ENCODE measurements around the gene RAPGEF2.
"Not testable (repeated sequence)": the region's sequence is repeated elsewhere in the genome, so short reads cannot be mapped to it uniquely, and the experiment has no call there.

RAPGEF2 gene

DNA sequence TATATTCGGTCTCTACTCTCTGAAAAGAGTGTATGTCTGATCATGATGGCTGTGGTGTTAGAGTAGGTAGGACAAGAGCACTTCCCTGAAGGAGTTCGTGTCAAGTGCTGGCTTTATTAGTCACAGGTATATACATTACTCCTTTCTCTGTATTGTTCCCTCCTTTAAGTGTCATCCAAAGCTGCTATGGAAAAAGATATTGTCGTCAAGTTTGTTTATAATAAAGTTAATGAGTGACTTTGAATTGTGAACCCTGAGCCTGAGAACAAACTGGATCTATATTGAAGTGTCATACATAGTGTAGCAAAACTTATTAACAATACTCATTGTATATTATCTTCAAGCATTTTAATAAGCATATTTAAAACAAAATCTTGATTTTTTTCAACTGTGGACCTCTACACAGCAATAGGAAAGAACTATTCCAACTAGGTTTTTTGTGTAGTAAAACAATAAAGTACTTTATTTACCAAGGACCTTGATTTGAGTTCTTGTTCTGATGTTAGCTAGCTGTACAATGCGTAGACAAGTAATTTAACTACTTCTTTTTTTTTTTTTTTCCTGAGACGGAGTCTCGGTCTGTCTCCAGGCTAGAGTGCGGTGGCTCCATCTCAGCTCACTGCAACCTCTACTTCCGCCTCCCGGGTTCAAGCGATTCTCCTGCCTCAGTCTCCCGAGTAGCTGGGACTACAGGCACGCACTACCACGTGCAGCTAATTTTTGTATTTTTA, 177.7 kb downstream of the RAPGEF2 start:
- DNase-seq (ENCODE audit: low spot score), result no peak

DNA sequence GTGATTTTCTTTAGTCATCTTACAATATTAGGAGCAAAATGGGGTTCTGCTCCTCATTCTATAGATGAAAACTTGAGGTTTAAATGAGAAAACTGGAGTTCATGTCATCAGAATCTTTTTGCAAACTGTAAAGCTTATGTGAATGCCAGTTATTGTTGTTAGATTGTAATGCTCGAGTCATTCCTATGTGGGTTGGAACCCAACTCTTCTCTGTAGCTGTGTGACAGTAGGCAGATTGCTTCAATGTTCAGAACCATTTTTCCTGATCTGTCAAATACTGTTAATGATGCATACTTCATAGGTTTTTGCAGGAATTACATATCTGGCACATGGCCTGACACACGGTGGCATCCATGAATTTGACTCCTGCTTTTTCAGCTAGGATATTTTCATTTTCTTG, 178.9 kb downstream of the RAPGEF2 start:
- peak; percentile 12 for DNase-seq (ENCODE audit: low spot score)

DNA sequence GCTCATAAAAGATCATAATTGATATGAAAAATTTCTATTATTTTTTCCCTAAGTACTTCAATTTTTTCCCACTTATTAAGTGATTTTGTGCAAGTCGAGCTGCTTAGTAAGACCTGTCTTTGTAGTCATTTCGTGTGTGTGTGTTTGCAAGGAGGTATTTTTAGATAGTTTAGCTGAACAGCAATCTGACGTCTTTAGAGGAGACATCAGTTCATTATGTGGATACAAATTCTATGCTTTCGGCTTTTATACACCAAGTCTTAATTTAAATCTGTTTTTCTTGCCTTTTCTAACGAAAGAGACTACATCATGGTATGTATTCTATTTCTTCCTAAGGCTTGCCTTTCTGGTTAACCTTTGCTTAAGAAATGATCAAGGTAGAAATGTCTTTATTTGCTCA, 179.4 kb downstream of the RAPGEF2 start:
- DNase-seq (ENCODE audit: low spot score), result no peak

DNA sequence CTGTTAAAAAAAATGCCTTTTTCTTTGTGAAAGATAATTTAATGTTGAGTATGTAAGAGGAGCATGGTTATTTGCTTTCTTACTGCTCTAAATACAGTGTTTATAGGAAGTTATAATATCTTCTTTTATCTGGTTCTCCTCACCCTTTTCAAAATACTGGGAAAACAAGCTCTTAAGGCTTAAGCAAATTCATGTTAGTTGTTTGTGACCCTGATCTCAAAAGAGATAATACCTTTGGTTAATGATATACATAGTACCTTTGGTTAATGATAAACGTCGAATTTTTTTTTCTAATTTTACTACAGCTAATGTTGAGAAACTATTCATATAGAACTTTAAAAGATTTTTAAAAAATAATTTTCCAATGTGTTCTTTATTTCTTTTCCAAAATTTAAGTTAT, 180.1 kb downstream of the RAPGEF2 start:
- DNase-seq (ENCODE audit: low spot score), result no peak

DNA sequence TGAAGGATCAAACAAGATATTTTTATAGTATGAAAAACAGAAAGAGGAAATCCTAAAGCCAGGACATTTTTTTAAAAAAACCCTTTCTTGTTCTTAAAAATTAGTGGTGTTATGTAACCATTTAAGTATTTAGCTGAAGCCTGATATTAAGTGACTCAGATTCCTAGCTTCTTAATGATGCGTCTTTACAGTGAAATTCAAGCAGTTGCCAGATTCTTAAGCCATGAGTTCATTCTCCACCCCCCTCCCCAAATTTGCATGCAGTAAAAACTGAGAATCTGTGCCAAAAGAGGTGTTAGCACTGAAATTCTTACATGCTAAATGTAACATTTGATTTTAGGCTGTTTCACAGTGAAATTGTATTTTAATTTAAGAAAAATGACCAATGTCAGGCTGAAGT, 180.8 kb downstream of the RAPGEF2 start:
- DNase-seq (ENCODE audit: low spot score), result peak; percentile 70

DNA sequence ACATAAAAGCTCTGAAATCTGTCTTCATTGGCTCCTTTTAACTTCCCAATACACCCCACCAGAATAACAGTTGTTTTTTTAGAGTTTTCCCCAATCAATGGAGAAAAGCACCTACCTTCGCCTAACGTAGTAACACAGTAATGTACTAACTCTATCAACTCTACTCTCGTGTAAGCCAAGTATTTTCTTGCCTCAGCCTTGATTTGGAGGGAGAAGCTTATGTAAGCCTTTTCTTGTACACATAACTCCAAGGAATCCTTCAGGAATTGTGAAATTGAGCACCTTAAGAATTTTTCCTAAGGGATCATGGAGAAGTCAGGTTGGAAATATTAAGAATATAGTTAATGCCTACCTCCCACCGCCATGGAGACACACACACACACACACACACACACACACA, 181.2 kb downstream of the RAPGEF2 start:
- peak; percentile 10 for DNase-seq (ENCODE audit: low spot score)

DNA sequence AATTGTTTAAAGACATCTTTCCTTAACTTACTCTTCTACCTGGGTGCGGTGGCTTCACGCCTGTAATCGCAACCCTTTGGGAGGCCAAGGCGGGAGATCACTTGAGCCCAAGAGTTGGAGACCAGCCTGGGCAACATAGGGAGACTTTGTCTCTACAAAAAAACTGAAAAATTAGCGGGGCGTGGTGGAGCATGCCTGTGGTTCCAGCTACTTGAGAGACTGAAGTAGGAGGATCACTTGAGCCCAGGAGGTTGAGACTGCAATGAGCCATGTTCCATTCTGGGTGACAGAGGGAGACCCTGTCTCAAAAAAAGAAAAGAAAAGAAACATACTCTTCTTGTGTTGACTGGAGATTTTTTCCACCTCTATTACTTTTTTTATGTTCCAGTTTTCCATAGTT, 181.9 kb downstream of the RAPGEF2 start:
- no peak for DNase-seq (ENCODE audit: low spot score)

DNA sequence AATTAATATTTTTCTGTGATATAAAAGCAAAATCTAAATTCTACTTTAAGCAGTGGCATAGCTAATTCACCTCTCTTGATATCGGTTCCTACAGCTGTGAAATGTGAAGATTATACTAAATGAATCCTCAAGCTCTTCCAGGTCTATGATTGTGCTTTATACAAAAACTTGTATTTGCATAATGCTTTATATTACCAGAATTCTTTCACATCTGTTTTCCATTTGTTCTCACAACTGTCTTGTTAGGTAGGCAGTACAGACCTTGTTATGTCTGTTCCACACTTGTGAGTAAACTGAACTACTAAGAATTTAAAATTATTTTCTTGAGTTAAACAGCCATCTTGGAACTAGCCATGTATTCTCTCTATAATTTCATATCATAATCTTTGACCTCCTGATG, 184.9 kb downstream of the RAPGEF2 start:
- DNase-seq (ENCODE audit: low spot score), result no peak

DNA sequence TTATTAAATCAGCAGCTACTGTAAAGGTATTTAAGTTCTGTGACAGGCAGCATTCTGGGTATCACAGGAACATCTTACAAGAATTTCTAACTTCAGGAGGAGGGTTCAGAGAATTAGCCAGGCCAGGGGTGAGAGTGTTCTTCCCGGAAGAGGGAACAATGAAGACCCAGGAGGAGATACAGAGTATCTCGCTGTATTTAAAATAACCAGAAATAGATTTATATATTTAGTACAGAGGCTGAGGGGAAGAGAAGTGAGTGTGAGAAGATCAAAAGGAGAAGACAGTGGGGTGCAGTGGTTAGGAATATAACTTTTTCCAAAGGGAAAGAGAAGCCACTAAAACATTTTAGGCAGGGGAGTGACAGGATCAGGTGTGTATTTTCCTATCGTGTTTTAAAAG, 186.8 kb downstream of the RAPGEF2 start:
- no peak for DNase-seq (ENCODE audit: low spot score)

DNA sequence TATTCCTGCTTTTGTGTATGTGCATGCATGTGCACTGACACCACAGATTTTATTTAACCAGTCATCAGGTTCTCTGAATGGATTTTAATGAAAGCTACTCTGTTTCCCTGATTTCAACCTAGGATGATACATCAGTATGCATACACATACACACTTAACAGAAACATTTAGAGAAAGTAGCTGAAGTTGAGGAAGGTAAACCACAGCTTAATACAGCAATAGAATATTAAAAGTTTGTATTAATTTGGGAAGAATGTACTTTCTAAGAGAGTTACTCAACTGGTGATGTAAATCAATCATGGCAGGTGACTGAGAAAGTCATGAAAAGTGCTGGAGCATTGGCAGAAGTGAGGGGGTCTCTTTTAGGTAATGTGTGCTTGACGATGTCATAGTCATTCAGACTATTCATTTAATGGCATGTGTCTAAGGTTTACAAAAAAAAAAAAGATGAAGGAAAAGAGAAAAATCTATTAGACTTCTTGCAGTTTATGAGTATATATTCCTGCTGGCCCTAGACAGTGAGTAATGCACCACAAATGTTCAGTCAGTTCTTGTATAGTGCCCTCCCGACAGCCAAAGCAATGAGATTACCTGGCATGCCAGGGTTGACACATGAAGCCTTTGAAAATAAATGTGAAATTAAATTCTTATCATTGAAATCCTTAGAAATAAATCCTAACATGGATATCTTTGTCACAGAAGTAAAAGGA, 187.6 kb downstream of the RAPGEF2 start:
- DNase-seq (ENCODE audit: low spot score), result no peak

DNA sequence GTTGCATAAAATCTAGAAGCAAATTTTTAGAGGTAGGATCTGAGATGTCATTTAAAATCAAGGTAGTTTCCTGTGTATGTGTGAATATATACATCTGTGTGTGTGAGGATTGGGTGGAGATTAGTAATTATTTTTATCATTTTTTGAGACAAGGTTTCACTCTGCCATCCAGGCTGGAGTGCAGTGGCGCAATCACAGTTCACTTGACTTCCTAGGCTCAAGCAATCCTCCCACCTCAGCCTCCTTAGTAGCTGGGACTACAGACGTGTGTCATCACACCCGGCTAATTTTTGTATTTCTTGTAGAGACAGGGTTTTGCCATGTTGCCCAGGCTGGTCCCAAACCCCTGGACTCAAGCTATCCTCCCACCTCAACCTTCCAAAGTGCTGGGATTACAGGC, 188.3 kb downstream of the RAPGEF2 start:
- DNase-seq (ENCODE audit: low spot score), result no peak

DNA sequence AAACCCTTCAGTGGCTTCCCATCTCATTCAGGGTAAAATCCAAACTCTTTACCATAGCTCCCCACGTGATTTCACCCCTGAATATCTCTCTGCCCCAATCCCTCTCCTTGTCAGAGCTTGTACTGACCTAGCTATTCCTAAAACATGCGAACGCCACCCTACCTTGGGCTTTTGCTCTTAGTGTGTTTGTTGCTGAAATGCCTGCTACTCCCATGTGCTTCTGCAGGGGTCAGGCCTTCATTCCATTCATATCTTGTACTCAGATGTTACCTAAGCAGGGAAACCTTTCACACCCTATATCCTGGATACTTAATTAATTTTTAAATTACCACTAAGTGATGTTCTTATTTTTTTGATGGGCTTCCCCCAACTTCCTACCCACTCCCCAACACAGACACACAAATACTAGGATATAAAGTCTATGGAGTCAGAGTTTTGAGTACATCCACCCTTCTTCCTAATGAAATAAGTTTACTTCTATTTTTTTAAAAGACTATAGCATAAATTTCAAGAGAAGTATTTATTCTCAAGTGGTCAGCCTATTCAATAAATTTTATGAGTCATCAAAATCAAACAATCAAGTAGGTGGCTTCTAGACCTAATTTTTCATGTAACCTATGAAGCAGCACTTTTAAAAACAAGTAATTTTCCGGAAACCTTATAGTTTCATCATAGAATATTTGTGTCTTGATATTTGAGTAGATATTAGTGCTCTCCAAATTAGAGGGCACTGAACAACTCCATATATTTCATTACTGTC, 189.4 kb downstream of the RAPGEF2 start:
- no peak for DNase-seq (ENCODE audit: low spot score)

DNA sequence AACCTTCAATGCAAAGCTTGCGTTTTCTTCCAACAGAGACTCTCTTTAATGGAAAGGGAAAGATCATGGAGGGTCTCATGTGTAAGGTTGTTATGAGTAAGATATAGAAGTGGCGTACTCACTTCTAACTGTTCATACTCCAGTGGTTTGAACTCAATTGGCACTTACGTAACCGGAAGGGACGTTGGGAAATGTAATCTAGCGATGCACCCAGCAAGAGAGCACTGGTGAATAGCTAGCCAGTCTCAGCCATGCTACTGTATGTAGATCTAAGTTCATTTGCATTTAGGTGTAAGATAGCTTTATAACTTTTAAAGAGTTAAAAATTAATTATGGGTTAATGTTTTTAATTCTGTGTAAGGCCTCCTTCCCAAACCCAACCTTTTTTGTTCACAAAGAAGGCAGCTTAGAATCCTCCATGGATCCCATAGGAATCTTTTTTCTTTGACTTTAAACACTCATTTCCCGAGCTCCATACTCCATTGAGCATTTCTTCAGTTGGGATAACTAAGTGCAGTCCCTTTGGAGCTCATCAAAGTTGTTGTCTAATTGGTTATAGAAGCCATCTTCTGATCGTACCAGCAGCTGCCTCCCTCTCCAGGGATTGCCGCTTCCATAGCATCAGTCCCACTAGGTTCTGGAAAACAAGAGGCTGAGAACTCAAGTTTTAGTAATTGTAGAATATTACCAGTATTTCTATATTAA, 191.1 kb downstream of the RAPGEF2 start:
- DNase-seq (ENCODE audit: low spot score), result no peak

DNA sequence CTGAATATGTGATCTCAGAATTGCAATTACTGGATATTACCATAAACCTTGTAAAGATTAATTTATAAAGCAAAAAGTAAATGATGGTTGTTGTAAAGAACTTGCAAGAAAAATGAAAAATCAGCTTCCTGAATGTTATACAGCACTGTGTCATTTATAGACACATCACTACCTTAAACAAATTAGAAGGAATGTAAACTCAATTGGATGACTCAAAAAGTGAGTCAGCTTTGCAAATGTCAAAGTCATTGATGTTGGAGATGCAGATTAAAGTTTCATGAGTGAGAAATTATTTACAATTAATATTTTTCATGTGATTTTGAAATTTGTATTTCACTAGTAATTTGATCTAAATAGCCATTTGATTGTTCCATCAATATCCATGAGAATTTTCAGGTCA, 193.2 kb downstream of the RAPGEF2 start:
- peak; percentile 10 for DNase-seq (ENCODE audit: low spot score)

DNA sequence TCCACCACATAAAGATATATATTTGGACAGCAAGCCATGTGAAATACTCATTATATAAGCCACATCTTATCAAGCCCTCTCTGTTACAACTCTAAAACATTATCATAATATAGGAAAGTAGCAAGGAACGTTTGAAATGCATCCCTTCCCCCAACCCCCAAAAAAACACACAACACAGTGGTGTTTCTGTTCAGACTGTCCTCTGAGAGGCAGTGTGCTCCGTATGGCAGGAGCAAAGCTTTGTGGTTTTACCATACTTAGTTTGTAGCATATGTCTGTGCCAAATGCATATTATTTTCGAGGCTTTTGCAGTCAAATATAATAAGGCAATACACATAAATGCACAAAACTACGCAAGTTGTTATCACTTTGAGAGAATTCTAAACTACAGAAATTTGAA, 194.2 kb downstream of the RAPGEF2 start:
- no peak for DNase-seq (ENCODE audit: low spot score)

DNA sequence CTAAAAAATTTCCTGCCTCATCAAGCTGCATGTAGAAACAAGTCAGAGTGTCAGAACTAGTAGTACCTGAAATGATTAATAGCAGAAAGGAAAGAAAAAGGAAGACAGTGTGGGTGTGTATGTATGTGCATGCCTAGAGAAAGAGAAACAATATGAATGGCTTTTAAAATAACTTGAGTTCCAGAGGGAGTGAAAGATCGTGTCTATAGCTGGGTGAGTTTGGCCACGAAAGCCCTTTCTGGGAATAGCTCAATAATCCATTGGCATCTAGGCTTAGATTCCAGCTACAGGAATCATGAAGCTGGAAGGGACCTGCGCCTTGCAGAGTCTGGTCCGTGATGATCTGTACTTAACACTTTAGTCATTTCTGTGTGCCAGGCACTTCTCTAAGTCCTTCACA, 195.6 kb downstream of the RAPGEF2 start:
- peak; percentile 69 for DNase-seq (ENCODE audit: low spot score)

DNA sequence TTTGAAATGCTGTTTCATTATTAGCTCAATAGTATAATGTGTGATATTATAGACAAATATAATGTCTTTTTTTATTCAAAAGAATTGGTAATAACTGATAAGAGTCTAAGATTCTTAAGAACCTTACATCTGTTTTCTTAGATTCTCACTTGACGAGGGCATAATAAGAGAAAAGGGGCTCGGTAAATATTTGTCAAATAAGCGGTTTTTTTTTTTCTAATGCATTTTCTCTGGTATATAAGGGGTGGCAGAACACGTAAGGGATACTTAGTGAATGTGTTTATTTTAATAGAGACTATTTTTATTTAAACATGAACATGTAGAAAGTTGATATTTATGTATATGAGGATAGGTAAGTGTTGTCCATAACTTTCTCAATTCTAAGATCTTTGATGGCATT, 200.6 kb downstream of the RAPGEF2 start:
- DNase-seq (ENCODE audit: low spot score), result no peak

DNA sequence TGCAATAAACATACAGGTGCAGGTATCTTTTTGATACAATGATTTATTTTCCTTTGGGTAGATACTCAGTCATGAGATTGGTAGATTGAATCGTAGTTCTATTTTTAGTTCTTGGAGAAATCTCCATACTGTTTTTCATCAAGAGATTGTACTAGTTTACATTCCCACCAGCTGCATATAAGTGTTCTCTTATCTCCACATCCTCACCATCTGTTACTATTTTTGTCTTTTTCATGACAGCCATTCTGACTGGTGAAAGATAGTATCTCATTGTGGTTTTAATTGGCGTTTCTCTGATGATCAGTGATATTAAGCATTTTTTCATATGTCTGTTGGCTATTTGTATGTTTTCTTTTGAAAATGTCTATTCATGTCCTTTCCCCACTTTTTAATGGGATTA, 202.2 kb downstream of the RAPGEF2 start:
- no peak for DNase-seq (ENCODE audit: low spot score)

DNA sequence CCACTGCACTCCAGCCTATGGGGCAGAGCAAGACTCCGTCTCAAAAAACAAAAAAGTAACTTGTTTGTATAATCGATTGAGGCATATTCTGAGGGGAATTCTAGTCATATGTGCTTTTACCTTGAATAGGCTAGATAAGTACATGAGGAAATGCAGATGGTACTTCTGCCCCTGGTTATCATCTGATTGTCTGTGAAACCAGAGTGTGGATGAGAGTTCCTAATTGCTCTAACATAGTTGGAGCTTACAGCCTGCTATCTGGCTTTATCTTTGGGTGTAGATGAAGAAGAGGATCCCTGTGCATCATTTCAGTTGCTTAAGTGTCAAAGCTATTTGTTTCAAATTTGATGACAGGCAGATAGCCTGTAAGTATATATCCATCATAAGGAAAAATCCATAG, 205.1 kb downstream of the RAPGEF2 start:
- no peak for DNase-seq (ENCODE audit: low spot score)

DNA sequence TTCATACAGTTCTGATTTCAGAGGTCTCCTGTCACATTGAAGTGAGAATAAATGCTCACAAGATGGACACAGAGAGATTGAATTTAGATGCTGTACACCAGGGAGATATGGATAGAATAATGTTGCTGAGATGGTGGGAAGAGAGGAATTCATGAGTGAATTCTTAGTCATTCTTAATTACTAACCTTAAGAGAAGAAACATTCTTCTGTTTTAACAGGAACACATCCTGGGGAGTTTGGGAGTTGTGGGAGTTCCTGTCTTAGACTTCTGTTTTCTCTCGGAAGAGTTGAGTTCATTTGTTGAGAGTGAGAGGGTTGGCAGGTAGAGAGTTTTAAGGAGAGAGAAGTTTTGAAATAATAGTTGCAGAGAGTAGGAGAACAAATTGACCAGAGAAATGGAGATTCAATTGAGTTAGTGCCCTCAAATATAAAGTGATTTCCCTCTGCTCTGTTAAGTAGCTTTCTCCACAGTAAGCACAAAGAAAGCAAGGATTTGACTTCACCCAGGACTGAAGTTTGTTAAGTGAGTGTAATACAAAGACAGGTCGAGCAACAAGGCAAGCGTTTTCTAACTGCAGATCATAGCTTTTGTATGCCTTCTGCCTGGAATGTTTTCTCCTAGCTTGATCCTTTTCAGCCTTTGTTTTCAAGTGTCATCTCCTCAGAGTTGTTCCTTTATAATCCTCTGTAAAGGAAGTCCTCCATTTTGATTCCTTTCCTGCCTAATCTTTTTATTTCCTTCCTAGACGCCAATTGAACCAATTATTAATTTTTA, 205.9 kb downstream of the RAPGEF2 start:
- peak; percentile 21 for DNase-seq (ENCODE audit: low spot score)

DNA sequence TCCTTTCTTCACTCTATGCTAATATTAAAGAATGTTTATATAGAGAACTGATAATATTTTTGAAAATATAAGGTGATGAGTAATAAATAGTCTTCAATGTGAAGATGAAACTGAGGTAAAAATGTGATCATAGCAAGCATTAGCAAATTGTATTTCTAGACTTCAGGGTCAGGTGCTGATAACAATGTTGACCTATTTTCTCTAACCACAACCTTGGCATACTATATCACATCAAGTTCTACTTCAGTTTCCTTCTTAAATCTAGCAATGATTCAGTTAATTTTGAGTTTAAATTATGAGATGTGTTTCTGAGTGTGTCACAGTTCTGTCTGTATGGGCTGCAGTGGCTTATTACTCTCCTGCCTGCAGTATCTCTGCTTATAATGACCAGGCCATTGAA, 209.4 kb downstream of the RAPGEF2 start:
- DNase-seq (ENCODE audit: low spot score), result no peak

DNA sequence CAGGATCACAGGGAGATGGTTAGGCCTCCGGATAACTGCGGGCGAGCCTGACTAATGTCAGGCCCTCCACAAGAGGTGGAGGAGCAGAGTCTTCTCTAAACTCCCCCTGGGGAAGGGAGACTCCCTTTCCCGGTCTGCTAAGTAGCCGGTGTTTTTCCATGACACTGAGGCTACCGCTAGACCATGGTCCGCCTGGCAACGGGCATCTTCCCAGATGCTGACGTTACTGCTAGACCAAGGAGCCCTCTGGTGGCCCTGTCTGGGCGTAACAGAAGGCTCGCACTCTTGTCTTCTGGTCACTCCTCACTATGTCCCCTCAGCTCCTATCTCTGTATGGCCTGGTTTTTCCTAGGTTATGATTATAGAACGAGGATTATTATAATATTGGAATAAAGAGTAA, 213.0 kb downstream of the RAPGEF2 start:
- DNase-seq (ENCODE audit: low spot score), result not testable (repeated sequence)
